Activated CD8-positive, alpha-beta memory T cell treated with anti-CD3 and anti-CD28 coated beads for 36 hours (primary cell): ENCODE data around the gene ING4. TPM values are rescaled to one million over a fixed set of nuclear protein-coding genes. Genes with fewer than 3 reads are reported as not detected.

Source experiments
- CTCF ChIA-PET: fragments of 350-600 bp; sonication (Branson Sonifier 250); formaldehyde crosslinking; loops from one replicate; lab custom pipeline; 2021; ENCODE audit warnings: antibody characterized with exemption; lab: Charles Lee
- POLR2A ChIA-PET: fragments of 350-600 bp; sonication (Branson Sonifier 250); formaldehyde crosslinking; loops from one replicate; lab custom pipeline; 2021; ENCODE audit warnings: antibody characterized with exemption; lab: Charles Lee
- total RNA-seq, 2 experiments: library from RNA; stranded (reverse); gene quantifications; one replicate each; pipeline ENCODE4 v1.2.3, GENCODE V29; 2021

ING4 gene
- total RNA-seq, 2 experiments from 2014 or later = 10.8 to 13.3 TPM

DNA sequence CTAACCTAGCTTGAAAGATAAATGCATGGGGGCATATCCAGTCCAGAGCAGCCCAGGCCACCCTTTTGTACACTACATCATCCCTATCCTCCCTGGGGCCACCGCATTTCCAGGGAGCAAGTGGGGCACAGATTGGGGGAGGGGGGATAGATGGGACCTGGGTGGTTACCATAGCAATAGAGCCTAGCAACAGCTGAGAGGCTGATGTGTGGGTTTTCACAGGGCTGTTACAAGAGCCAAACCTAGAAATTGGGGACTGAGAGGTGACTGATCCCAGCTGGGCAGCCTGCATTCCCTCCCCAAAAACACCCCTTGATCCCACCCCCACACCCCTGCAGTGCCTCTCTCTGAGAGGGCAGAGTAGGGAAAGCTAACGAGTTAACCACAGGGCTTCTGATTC lies 30.0 kb upstream of the ING4 start:
- POLR2A ChIA-PET = no interaction called here
- CTCF ChIA-PET = interaction anchor here (0.6 to 1.5 kb wide), 3 partner anchors 31 to 135 kb away, joined by 3 to 5 read pairs (median 3); partner anchors contain the start of gene COPS7A

DNA sequence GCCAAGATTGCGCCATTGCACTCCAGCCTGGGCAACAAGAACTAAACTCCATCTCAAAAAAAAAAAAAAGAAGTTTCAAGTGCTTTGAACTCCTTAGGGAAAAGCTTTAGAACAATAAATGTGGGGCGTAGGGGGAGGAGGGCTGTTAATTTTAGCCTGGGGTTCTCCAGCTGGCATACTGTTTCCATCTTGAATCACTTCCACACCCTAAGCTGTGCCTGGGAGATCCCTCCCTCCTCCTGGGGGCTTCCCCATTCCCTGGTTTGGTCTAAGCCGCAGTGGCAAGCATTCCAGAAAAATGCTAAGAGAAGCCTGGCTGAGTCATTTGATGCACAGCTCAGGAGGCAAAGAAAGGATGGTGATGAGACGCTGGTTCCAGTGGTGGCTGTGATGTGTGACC lies 28.6 kb upstream of the ING4 start:
- ChIA-PET POLR2A (no interaction called here), CTCF (interaction anchor here (0.5 to 1.0 kb wide), 3 partner anchors 9 to 451 kb away, joined by 3 read pairs; no protein-coding TSS in a partner anchor)

DNA sequence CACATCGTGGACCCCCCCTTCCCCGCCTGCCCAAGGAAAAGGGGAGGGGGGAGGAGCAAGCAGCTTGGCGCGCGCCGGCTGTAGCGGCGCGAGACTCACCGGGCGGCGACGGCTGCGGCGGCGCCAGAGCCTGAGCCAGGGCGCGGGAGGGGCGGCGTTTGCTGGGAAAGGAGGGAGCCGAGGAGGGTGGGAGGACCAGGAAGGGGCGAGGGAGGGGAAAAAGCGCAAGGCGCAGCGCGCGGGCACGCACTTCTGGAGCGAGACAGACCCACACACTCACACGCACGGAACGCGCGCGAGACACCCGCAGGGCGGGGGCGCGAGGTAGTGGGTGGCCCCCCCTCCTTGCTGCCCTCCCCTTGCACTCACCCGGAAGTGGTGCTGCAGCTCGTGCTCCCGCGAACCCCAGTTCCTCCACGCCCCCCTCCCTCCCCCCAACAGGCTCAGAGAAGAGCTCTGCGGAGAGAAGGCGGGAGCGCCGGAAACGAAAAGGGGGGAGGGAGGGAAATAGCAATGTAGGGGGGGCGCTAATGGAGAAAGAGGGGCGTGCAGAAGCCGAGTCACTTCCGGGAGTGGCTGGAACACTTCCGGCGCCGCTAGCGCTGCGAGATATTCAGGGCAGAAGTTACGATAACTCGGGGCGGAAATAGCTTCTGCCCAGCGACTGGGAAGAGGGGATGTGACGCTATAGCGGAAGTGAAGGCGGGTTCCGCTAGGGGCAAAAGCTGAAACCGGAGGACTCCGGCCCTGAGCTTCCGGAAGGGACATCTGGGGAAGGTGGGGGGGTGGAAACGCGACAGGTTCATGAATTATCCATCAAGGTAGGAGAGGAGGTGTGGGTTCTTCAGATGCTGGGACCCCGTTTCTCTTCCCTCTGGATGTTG lies 26.3 kb upstream of the ING4 start, which contains the start of gene ZNF384:
Gene ZNF384, minus strand, starts transcription at position 377 of the 884 bp plus-strand sequence. CDS start 9,855 bp downstream, outside the sequence.
- ChIA-PET CTCF (interaction anchor here (0.6 to 2.2 kb wide), 16 partner anchors 11 to 183 kb away, joined by 3 to 12 read pairs (median 3); partner anchors contain the start of genes COPS7A and PTMS), POLR2A (interaction anchor here (0.6 to 2.3 kb wide), 27 partner anchors 10 to 287 kb away, joined by 3 to 52 read pairs (median 4); partner anchors contain the start of genes CDCA3, CHD4, COPS7A and GAPDH)

DNA sequence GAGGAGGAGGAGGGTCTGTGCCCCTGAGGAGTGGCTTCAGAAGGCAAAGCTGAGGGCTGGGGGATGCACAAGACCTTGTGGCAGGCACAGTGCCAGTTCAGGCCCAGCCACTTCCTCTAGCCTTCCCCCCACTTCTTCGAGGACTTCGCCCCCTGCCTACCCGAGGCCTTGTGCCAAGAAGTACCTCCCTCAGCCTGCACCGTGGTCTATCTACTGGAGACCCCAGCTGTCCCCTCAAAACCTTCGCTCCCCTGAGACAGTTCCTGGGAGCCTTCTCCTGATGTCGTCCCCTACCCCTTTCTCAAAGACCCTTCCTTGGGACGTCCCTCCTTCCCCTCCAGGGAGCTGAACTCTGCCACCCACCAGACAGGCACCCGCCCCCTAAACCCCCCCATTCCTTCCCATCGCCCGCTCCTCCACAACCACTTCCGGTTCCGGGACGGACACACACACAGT lies 25.7 kb upstream of the ING4 start:
- CTCF ChIA-PET = interaction anchor here (0.6 to 2.2 kb wide), 12 partner anchors 33 to 184 kb away, joined by 3 to 12 read pairs (median 4); partner anchors contain the start of genes COPS7A and PTMS
- POLR2A ChIA-PET = interaction anchor here (0.6 to 2.3 kb wide), 14 partner anchors 24 to 286 kb away, joined by 3 to 52 read pairs (median 4); partner anchors contain the start of genes CDCA3, COPS7A, GAPDH and MLF2

DNA sequence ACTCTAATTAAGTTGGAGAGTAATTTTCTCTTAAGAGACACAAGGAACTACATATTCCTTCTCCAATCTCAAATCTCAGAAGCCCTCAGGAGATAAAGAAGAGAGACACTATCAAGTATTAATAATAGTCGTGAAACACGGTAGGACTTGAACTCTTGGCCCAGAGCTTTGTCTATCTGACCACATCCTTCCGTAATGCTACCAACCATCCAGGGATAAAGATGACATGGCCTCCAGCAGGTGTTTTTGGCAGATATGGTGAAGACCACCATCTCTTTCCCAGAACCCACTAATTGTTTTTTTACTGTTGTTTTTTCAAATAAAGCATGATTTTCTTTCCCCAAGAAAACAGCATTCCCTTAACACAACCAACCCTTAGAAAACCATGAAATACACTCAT lies 22.9 kb upstream of the ING4 start:
- CTCF ChIA-PET = interaction anchor here (0.7 to 2.5 kb wide), 9 partner anchors 12 to 153 kb away, joined by 3 to 6 read pairs (median 4); partner anchors contain the start of genes COPS7A, MLF2 and PTMS
- POLR2A ChIA-PET = no interaction called here

DNA sequence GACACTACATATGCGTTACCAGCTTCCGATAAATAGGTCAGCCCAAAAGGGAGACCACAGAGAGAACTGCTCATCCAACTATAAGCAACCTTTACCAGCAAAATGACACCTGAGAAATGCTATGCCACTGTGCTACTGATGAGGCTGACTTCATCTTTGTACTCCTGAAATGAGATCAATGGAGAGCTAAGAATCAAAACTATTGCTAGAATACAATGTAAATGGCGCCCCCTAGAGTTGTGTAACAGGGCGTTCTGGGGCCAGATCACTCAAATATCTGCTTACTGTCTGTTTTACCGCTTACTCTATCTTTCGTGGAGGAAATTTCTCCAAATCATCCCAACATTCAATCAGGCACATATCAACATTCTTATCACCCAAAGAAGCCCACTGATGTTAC lies 21.7 kb upstream of the ING4 start:
- ChIA-PET CTCF (interaction anchor here (0.6 to 2.5 kb wide), 20 partner anchors 11 to 112 kb away, joined by 3 to 9 read pairs (median 3); partner anchors contain the start of genes COPS7A, MLF2 and PTMS), POLR2A (interaction anchor here (0.8 kb wide), 1 partner anchor 68 kb away, joined by 4 read pairs; no protein-coding TSS in a partner anchor)

DNA sequence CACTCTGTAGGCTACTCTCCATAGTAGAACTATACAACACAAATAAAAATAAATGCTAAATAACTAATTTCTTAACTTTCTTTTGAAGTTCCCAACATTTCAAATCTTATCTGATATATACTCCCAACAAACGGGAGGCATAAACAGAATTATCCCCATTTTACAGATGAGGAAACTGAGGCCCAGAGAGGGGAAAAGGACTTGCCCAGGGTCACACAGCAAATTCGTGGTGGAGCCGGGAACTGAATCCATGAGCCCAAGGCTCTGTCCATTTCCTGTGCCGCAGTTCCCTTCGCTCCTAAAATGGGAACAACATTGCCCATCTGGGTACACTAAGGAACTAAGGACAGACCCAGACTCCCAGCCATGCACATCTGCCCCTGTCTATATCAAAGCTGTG lies 14.0 kb upstream of the ING4 start:
- POLR2A ChIA-PET = no interaction called here
- CTCF ChIA-PET = no interaction called here

DNA sequence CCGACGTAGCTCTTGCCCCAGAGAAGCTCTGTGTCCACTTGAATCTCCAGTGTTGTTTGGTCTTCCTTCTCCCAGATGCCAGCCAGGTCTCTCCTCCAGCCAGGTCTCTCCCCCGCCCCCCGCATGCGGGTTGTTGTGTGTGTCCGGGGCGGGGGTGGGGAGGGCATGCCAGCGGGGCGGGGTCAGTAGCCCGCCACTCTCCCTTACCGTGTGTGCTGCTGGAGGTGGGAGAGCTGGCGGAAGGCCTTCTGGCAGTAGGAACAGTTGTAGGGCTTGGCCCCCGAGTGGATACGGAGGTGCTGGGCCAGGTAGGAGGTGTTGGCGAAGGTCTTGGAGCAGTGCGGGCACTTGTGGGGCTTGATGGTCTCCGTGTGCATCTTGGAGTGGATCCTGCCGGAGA lies 9.2 kb upstream of the ING4 start:
- ChIA-PET POLR2A (no interaction called here), CTCF (interaction anchor here (1.2 kb wide), 1 partner anchor 9 kb away, joined by 3 read pairs; no protein-coding TSS in a partner anchor)

DNA sequence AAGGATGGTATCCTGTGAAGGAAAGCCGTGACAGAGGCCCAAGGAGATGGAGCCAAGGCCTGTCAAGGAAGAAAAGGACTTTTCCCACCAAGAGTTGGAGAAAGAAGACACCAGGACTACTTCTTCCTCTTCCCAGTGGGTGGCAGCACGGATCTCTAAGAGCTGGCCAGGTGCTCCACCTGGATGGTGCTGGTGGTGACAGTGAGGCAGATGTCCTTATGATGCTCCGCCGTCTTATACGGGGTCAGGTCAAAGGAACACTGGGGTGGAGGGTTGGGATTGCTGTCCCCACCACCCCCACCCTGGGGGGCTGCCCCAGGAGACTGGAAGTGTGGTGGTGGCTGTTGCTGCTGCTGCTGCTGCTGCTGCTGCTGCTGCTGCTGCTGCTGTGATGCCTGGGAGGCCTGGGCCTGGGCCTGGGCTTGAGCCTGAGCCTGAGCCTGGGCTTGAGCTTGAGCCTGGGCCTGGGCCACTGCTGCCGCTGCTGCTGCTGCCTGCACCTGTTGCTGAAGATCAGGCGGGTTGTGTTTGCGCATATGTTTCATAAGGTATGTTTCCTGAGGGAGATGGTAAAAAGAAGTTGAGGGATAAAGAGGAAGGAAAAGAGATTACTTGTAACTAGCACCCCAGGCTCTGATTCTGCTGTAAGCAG lies 4.8 kb upstream of the ING4 start:
- ChIA-PET CTCF (interaction anchor here (0.9 to 1.4 kb wide), 2 partner anchors 14 to 52 kb away, joined by 3 to 5 read pairs; no protein-coding TSS in a partner anchor), POLR2A (no interaction called here)

DNA sequence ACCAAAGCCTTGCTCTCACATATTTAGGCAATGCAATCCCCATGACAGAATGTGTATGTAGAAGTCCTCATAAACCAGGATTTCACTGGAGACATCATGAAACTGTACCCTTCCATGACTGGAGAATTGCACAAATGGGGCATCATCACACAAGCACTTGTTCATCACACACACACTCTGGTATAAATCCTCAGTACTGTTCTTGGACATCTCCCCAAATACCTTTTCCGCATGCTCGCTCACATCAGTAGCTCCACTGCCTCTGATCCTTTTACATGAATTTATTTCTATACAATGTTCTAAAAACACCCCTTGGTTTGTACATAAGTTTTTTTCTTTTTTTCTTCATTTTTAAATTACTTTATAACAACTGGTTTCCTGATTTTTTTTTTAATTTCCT lies 3.3 kb upstream of the ING4 start:
- POLR2A ChIA-PET = no interaction called here
- CTCF ChIA-PET = no interaction called here

DNA sequence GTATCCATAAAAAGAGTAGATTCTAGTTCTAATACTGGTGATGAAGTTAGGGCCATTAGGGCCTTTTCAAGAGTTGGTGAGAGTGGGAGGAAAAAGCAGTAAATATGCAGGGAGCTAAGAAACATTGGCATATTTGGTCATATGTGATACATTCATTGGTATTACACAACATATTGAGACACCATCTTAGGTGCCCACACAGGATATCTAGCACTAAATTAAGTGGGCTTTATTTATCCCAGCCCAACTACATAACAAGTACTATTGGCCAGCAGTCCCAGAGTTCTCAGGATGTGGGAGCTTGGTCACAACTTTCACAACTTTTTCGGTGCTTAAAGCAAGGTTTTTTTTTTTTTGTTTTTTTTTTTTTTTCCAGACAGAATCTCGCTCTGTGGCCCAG lies 2.0 kb upstream of the ING4 start:
- POLR2A ChIA-PET = interaction anchor here (0.5 to 1.5 kb wide), 6 partner anchors 16 to 106 kb away, joined by 3 to 10 read pairs (median 4); partner anchors contain the start of gene ZNF384
- CTCF ChIA-PET = interaction anchor here (1.0 to 1.6 kb wide), 3 partner anchors 20 to 35 kb away, joined by 3 to 5 read pairs (median 4); no protein-coding TSS in a partner anchor

DNA sequence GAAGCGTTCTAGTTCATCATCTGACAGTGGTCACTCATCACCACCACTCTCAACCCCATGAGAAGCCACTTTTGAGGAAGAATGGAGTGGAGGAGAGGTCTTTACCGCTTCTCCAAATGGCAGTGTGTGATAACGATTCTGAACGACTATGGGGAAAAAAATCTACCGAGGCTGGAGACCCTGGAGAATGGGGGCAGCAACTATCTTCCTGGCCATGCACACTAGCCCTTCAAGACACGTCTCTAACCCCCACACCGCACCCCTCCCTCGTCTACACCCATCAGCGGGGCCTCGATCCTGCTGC lies 365 bp downstream of the ING4 start:
- CTCF ChIA-PET = no interaction called here
- POLR2A ChIA-PET = no interaction called here

DNA sequence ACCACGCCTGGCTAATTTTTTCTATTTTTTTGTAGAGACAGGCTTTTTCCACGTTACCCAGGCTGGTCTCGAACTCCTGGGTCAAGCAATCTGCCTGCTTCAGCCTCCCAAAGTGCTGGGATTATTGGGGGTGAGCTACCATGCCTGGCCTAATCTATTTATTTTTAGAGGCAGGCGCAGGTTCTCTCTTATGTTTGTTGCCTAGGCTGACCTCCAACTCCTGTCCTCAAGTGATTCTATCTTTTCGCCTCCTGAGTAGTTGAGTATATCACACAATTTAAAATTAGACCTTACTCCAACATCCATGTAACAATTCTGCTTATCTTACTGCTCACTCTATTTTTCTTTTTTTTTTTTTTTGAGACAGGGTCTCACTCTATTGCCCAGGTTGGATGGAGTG lies 8.9 kb downstream of the ING4 start:
- ChIA-PET CTCF (no interaction called here), POLR2A (no interaction called here)

DNA sequence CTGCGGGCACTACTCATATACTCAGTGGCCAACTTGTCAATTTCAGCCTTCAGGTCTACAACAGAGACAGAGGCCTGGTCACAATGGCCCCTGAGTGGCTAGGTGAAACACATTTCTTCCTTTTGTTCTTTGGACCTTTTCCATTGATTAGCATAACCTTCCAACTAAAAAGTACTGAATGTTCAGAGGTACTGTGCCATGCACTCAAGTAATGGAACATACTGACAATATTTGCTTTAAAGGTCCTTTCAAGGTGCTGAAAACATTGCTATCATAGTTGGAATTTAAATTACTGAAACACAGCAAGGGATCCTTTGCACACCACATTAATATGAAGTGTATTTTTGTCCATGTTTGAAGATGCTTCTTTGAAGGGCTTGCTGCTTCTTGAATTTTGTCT lies 9.6 kb downstream of the ING4 start:
- POLR2A ChIA-PET = interaction anchor here (0.6 kb wide), 1 partner anchor 95 kb away, joined by 6 read pairs; no protein-coding TSS in a partner anchor
- CTCF ChIA-PET = no interaction called here

DNA sequence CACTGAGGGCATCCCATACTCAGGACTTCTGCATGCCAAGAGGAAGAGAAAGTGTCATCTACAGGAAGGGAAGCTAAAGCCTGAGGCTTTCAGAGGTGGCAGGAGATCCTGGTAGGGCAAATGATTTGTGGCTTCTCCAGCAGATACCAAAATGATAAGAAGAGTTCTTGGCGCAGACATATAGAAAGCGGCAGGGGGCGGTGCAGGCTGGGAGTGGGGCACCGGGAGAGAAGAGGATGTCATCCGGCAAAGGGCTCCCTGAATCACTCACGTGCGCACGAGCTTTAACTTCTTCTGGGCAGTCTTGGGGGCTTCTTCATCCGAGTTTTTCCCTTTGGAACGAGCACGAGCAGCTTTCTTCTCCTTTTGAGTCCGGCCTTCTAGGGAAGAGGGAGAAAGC lies 10.5 kb downstream of the ING4 start:
- POLR2A ChIA-PET = interaction anchor here (0.6 kb wide), 1 partner anchor 94 kb away, joined by 6 read pairs; no protein-coding TSS in a partner anchor

DNA sequence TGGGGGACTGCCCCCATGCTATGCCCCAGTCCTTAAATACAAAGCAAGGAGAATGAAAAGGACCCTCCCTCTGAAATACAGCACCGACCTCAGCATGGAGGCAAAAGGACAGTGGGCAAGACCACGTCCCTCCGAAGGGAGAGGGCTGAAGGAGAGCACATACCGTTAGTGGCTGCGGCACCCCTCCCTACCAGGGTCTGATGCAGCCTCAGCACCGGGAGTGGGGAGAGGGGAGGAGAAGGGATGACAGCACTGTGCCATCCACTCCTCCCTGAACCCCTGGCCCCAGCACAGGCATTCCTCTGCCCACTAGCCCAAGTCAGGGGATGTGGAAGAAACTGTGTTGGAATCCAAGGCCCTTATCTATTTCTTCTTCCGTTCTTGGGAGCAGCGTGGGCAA lies 12.1 kb downstream of the ING4 start:
- POLR2A ChIA-PET = no interaction called here
- CTCF ChIA-PET = no interaction called here

More for the DNA sequence above, 10.5 kb downstream of the ING4 start:
- CTCF ChIA-PET = interaction anchor here (0.6 to 1.3 kb wide), 2 partner anchors 11 to 19 kb away, joined by 4 read pairs; no protein-coding TSS in a partner anchor

DNA sequence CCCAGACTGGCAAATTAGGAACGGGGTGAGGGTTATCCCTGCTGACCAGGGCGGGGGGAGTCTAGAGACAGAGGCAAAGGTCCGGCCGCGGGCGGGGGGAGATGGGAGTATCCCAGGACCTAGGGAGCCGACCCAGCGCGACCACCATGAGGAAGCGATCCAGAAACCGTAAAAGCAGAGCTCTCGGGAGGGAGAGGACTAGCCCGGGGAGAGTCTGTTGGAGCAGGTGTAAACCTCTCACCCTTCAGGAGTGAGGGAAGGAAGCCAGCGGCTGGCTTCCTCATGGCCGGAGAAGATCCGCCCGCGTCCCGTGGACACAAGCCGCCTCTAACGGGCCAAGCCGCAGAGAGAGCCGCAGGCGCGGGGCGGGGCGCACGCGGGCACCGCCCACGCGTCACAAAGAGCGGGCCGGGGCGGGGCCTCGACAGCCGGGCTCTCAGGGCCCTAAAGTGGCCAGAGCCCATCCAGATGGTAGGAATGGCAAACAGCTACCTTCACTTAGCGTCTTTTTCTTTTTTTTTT lies 15.8 kb downstream of the ING4 start, which contains the start of gene ACRBP:
Gene ACRBP, minus strand, starts transcription at position 350 of the 522 bp plus-strand sequence. Its CDS starts 66 bp downstream, at position 284.
- ChIA-PET CTCF (no interaction called here), POLR2A (no interaction called here)

DNA sequence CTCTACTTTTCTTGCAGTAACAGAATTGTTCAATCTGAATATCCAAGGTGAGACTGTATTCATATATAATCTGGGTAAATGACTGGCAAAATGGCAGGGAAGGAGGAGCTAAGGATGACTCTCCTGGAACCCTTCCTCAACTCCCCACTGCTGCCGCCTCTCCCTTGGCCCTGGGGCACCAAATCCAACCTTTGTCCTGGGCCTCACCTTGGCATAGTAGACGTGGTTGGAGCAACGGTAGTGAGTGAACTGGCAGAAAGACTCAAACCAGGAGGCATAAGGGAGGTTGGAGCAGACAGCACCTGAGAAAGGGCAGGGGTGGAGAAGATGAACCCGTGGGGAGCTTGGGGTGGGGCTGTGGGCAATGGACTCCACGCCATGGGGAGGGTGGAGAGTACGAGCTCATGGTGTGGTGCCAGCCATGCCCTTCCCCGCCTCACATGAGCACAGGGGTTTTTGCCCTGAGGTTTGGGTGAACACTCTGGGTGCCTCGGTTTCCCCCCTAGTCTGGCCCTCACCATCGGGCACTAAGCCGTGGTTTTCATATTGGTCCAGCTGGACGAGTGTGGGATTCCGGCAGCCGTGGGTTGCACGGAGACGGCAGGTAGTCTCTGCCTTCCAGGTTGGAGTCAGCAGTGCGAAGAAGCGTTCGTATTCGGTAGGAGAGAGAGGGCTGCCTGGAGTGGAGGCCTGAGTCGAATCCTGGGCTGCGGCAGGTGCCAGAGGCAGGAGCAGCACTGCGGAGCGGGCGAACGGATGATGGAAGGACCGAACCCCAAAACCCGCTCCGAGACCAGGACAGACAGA lies 16.4 kb downstream of the ING4 start:
- CTCF ChIA-PET = interaction anchor here (0.8 kb wide), 1 partner anchor 38 kb away, joined by 3 read pairs; no protein-coding TSS in a partner anchor
- POLR2A ChIA-PET = no interaction called here
